Neural progenitor cell (in vitro differentiated cells): ENCODE results near the gene FAM98B. TPM values are rescaled to one million over a fixed set of nuclear protein-coding genes. Genes with fewer than 3 reads are reported as not detected.

Experiments used
- DNase-seq: peaks from one replicate; pipeline ENCODE4 v3.0.0-alpha.2; 2016; ENCODE audit warnings: low spot score
- H2AFZ ChIP-seq: fragments of 200-600 bp; sonication (generic); replicated peaks from 2 replicates; pipeline ENCODE4 v1.6.1; 2016; ENCODE audit warnings: antibody characterized with exemption
- H3F3A ChIP-seq: fragments of 200-600 bp; sonication (generic); 2 replicates; pipeline ENCODE4 v1.6.1; 2016; ENCODE audit warnings: antibody characterized with exemption, low read depth
- H3K27ac ChIP-seq: fragments of 200-600 bp; sonication (generic); 2 replicates; pipeline ENCODE4 v1.5.1; 2016; ENCODE audit warnings: mild to moderate bottlenecking
- H3K27me3 ChIP-seq: fragments of 200-600 bp; sonication (generic); 2 replicates; pipeline ENCODE4 v1.6.1; 2016; ENCODE audit warnings: mild to moderate bottlenecking, moderate library complexity
- H3K36me3 ChIP-seq: fragments of 200-600 bp; sonication (generic); 2 replicates; pipeline ENCODE4 v1.5.1; 2016
- H3K4me1 ChIP-seq: fragments of 200-600 bp; sonication (generic); 2 replicates; pipeline ENCODE4 v1.6.1; 2016; ENCODE audit warnings: mixed run types
- H3K4me2 ChIP-seq: fragments of 200-600 bp; sonication (generic); 2 replicates; pipeline ENCODE4 v1.6.1; 2016
- H3K4me3 ChIP-seq: fragments of 200-600 bp; sonication (generic); 2 replicates; pipeline ENCODE4 v1.5.1; 2016
- H3K79me2 ChIP-seq: fragments of 200-600 bp; sonication (generic); 2 replicates; pipeline ENCODE4 v1.6.1; 2016; ENCODE audit warnings: low read depth
- H3K9ac ChIP-seq: fragments of 200-600 bp; sonication (generic); 2 replicates; pipeline ENCODE4 v1.6.1; 2016
- H3K9me3 ChIP-seq: fragments of 200-600 bp; sonication (generic); 2 replicates; pipeline ENCODE4 v1.5.1; 2016; ENCODE audit warnings: low read depth
- H4K20me1 ChIP-seq: fragments of 200-600 bp; sonication (generic); 2 replicates; pipeline ENCODE4 v1.6.1; 2016; ENCODE audit warnings: low read depth
- H3K27ac Mint-ChIP-seq: 3 replicates; pipeline ENCODE4 v1.8.0; 2021; ENCODE audit warnings: mixed read lengths
- H3K27me3 Mint-ChIP-seq: 2 replicates; pipeline ENCODE4 v1.8.0; 2022; ENCODE audit warnings: low read depth, mild to moderate bottlenecking, inconsistent platforms, moderate library complexity, mixed read lengths; ENCODE audit not compliant: insufficient read depth
- H3K36me3 Mint-ChIP-seq: 3 replicates; pipeline ENCODE4 v1.8.0; 2021; ENCODE audit warnings: mixed read lengths
- H3K4me1 Mint-ChIP-seq: 3 replicates; pipeline ENCODE4 v1.8.0; 2021; ENCODE audit warnings: mixed read lengths
- H3K4me3 Mint-ChIP-seq: 3 replicates; pipeline ENCODE4 v1.8.0; 2021; ENCODE audit warnings: mild to moderate bottlenecking, moderate library complexity, mixed read lengths
- H3K9me3 Mint-ChIP-seq: 3 replicates; pipeline ENCODE4 v1.8.0; 2020; ENCODE audit warnings: mixed read lengths
- CTCF ChIP-seq: fragments of 200-600 bp; sonication (generic); IDR thresholded peaks from 2 replicates; pipeline ENCODE4 v1.5.1; 2017; ENCODE audit warnings: antibody characterized with exemption, mild to moderate bottlenecking
- EZH2 ChIP-seq: fragments of 200-600 bp; sonication (generic); IDR thresholded peaks from 2 replicates; pipeline ENCODE4 v1.6.1; 2017; ENCODE audit warnings: antibody characterized with exemption, mild to moderate bottlenecking, moderate library complexity
- EZH2phosphoT487 ChIP-seq: fragments of 200-600 bp; sonication (generic); IDR thresholded peaks from 2 replicates; pipeline ENCODE4 v1.6.1; 2017; ENCODE audit warnings: antibody characterized with exemption
- total RNA-seq: library from RNA; depleted of rRNA; stranded (reverse); fragments of >200 nt; gene quantifications from 2 replicates; pipeline ENCODE4 v1.2.3, GENCODE V29; 2015; ENCODE audit warnings: low replicate concordance

Gene FAM98B
- total RNA-seq, 1 donor from 2014 or later: 31.4 TPM

GRCh38 chr15:38421069-38421690 lies 32.7 kb upstream of the FAM98B start:
- Histone ChIP-seq H3K36me3 (no peaks in the 10 kb centered on the region), H4K20me1 (no peaks in the 10 kb centered on the region), H3K4me3 (no peak overlapping the region), H2AFZ (no peak overlapping the region), H3K9me3 (no peaks in the 10 kb centered on the region), H3K27ac (no peak overlapping the region), H3K4me1 (no peaks in the 10 kb centered on the region), H3K27me3 (no peaks in the 10 kb centered on the region), H3F3A (no peaks in the 10 kb centered on the region), H3K4me2 (no peak overlapping the region), H3K9ac (no peak overlapping the region), H3K79me2 (no peaks in the 10 kb centered on the region)
- Mint-ChIP-seq H3K27me3 (no peaks in the 10 kb centered on the region), H3K36me3 (no peaks in the 10 kb centered on the region), H3K27ac (no peak overlapping the region), H3K9me3 (no peaks in the 10 kb centered on the region), H3K4me3 (no peak overlapping the region), H3K4me1 (no peaks in the 10 kb centered on the region)
- TF ChIP-seq EZH2: no peak
- no peak for TF ChIP-seq EZH2phosphoT487
- TF ChIP-seq CTCF: no peak
- DNase-seq: no peak

- TF ChIP-seq CTCF (no peak), EZH2 (no peak), EZH2phosphoT487 (no peak)
- Mint-ChIP-seq H3K27ac (no peak overlapping the region), H3K4me1 (no peaks in the 10 kb centered on the region), H3K27me3 (no peaks in the 10 kb centered on the region), H3K4me3 (no peak overlapping the region), H3K9me3 (no peaks in the 10 kb centered on the region), H3K36me3 (no peaks in the 10 kb centered on the region)
- H3K27ac ChIP-seq: no peak overlapping the region
- H3K4me2 ChIP-seq: no peak overlapping the region
- no peaks in the 10 kb centered on the region for H3K27me3 ChIP-seq
- H3K79me2 ChIP-seq: no peaks in the 10 kb centered on the region
- H3K9ac ChIP-seq: no peak overlapping the region
- H3K36me3 ChIP-seq: no peaks in the 10 kb centered on the region
- H2AFZ ChIP-seq: no peak overlapping the region
- no peaks in the 10 kb centered on the region for H4K20me1 ChIP-seq
- no peaks in the 10 kb centered on the region for H3K4me1 ChIP-seq
- no peak overlapping the region for H3K4me3 ChIP-seq
- no peak for DNase-seq
- H3K9me3 ChIP-seq: no peaks in the 10 kb centered on the region
- H3F3A ChIP-seq: no peaks in the 10 kb centered on the region
These were observed 29.8 kb upstream of the FAM98B start for GRCh38 chr15:38424101-38424552.

GRCh38 chr15:38425269-38425668 lies 28.7 kb upstream of the FAM98B start:
- H3K27ac ChIP-seq: no peak overlapping the region
- no peak overlapping the region for H2AFZ ChIP-seq
- DNase-seq: no peak
- no peaks in the 10 kb centered on the region for H3K4me1 Mint-ChIP-seq
- no peaks in the 10 kb centered on the region for H3K9me3 Mint-ChIP-seq
- no peak overlapping the region for H3K4me3 Mint-ChIP-seq
- no peaks in the 10 kb centered on the region for H3K36me3 Mint-ChIP-seq
- H3F3A ChIP-seq: no peaks in the 10 kb centered on the region
- H3K4me2 ChIP-seq: no peak overlapping the region
- no peak overlapping the region for H3K27ac Mint-ChIP-seq
- H4K20me1 ChIP-seq: no peaks in the 10 kb centered on the region
- no peaks in the 10 kb centered on the region for H3K27me3 ChIP-seq
- no peaks in the 10 kb centered on the region for H3K27me3 Mint-ChIP-seq
- TF ChIP-seq CTCF: no peak
- TF ChIP-seq EZH2: no peak
- TF ChIP-seq EZH2phosphoT487: no peak
- no peak overlapping the region for H3K4me3 ChIP-seq
- H3K36me3 ChIP-seq: no peaks in the 10 kb centered on the region
- no peaks in the 10 kb centered on the region for H3K79me2 ChIP-seq
- no peaks in the 10 kb centered on the region for H3K9me3 ChIP-seq
- no peaks in the 10 kb centered on the region for H3K4me1 ChIP-seq
- no peak overlapping the region for H3K9ac ChIP-seq
